HG02588 (cell line): Measurements from ENCODE around the gene UNC5C.

Experiments used
- ATAC-seq: cut with Tn5 transposase; IDR thresholded peaks from one replicate; pipeline ENCODE4 v1.9.1; 2021; ENCODE audit warnings: mild to moderate bottlenecking, moderate library complexity; ENCODE audit not compliant: unreplicated experiment

UNC5C gene

DNA sequence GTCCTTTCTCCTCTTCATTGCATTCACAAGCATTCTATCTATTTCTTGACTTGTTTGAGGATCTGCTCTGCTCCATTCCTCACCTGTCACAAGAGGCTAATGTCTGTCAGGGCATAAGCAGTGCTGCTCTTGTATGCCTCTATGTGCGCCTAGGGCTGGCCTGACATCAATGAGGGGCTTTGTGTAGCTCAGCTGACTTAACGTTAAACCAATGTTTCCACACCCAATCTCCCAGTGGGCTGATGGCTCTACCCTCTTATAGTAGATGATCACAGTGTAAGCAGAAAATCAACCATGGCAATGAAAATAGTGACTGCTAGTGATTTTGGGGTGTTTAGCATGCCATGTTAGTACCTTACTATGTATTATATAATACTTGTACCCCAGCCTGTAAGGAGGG, 139.0 kb downstream of the UNC5C start:
- ATAC-seq, result no peak

DNA sequence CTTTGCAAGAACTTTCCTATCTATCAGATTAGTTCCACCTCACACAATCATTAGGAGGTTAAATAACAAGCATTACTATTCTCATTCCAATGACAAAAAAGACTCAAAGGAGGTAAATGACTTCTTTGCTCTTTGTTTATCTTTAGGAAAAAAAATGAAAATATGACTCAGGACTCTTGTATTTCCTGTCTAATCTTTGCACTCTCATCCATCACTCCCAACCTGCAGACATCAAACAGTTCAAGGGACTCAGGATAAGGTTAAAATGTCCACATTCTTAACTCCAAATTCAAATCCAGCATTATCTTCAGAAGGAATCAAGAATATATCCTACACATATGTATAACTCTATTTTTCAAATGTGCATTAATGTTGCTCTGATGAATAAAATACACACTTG, 139.6 kb downstream of the UNC5C start:
- no peak for ATAC-seq

DNA sequence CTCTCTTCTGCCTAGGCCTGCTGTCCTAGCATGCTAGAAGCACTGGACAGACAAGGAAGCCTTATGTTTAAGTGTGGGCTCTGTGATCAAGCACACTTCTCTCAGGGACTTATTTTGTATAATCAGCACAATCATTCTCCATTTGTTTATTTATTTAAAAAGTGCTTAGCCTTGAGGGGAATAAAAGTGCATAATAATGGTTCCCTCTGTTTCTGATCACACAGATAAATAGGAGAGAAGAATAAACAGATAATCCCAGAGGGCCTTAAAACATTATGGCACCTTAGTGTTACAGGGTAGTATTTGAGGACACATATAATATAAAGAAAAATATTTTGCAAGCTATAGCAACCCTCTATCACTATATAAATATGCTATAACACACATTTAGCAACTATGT, 146.5 kb downstream of the UNC5C start:
- ATAC-seq, result no peak

DNA sequence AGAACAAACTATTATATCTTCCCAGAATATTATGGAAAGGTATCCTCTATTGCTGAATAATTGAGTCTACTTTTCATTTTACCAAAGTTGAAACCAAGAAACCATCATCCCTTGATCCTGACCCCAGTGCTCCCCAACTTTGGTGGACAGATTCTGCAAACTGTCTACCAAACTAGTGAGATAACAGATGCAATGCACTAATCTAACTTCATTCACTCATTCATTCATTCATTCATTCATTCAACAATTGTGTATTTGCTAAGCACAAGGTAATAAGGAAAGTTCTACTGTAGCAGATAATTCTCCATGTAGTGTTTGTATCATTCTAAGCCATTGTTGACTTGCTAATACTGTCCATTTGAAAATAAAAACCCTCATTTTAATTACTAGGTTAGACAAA, 150.6 kb downstream of the UNC5C start:
- no peak for ATAC-seq

DNA sequence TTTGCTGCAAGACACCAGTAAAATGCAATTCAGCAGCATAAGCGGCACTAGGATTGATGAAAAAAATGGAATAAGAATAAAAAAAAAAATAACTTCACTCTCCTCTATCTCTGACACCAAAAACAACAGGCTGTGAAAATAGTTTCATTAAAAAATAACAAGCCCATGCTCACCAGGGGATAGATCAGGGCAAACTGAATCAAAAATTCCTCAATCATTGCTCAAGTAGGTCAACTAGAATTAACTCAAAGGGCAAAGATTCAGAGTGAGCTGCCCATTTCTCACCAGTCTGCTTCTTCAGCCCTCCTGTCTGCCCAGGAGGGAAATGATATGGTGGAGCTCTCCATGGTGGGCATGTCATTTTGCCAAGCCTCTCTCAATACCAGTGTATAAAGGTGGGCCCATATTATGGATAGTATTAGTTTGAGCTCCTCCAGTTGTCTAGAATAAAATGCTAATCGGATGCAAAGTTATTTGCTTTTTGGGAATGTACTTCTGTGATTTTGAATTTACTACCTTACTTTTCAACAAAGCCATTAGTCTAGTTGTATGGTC, 153.9 kb downstream of the UNC5C start:
- no peak for ATAC-seq

DNA sequence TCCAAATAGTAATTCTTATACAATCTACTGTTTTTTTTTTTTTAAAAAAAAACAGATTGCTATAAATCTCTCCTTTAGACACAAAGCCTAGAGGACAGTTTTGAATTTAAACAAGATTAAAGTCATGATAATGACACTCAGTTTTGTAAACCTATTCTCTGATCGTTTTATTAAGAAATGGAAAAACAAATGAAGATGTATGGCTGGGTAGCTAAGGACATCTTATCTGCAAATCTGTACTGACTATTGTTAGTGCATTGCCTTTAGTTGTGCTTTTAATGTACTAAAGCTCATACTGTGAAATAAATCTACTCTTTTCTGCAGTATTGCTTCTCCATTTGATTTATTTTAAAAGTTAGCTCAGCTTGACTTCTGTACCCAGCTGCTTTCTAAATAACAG, 155.0 kb downstream of the UNC5C start:
- ATAC-seq, result no peak

DNA sequence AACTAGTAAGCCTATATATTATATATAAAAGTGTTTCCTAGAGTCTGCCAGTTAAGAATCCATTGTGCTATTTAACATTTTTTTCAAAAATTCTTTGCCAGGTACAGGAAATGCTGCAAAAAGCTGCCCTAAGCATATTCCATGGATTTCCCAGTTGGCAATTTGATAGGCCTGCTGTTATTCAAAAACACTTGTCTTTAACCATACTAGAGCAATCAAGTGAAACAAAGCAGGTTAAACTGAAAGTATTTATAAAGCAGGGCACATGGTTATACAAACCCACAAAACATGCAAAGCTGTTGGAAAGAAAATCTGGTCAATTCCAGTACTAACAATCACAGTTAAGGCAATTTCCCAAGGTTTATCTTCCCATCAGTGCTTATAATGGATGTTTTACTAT, 159.9 kb downstream of the UNC5C start:
- no peak for ATAC-seq

DNA sequence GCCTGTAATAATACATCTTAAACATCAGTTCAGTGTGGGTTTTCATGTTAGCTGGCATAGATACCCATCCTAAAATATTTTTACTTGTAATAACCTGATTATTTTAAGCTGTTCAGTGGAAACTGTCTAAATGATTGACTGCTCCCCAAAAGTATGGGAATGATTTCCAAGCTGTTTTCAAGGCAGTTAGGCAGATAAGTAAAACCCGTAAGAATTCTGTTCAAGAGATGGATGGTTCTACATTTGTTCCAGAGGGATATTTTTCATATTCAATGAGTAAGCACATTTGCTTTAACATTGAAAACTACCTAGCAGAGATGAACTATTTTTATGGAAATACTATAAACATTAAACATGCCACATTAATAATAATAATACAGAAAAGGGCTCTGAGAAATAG, 161.1 kb downstream of the UNC5C start:
- no peak for ATAC-seq

DNA sequence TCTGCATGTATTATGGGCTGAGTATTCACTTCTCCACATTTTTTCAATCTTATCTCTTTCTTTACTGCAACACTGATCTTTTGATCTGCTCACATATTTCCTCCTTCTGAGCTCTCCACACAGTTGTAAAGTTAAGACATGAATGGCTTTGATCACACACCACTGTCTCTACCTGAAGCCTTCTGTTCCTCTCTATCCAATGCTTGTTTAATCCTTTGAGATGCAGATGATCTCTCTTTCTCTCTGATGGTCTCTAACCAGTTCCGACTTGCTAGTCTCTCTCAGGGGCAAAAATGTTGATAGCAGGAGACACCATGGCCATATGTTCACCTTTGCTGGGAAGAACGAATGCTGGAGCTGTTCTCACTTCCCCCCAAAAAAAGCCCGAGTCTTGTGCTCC, 162.4 kb downstream of the UNC5C start:
- no peak for ATAC-seq

DNA sequence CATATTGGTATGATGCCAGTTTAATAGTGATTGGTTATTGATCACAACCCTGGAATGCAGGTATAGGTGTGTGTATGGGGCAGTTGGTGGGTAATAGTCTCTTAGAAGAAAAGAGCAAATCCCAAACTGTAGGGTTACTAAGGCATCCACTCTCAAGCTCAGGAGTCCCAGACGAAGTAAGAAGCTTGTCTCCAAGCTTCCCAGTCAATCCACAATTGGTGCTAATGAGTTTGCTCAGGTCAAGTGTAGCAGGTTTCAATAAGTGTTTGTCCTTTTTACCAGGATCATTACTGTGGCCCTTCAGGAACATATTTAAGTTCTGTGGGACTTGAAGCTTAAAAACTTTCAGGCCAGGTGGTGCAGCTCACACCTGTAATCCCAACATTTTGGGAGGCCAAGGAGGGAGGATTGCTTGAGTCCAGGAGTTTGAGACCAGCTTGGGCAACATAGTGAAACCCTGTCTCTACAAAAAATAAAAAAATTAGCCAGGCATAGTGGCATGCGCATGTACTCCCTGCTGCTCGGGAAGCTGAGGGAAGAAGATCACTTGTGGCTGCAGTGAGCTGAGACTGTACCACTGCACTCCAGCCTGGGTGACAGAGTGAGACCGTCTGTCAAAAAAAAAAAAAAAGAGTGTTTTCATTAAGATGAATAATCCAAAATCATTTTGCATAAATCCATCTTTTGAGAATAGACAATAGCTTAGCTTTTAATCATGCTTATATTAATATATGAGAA, 166.8 kb downstream of the UNC5C start:
- no peak for ATAC-seq

DNA sequence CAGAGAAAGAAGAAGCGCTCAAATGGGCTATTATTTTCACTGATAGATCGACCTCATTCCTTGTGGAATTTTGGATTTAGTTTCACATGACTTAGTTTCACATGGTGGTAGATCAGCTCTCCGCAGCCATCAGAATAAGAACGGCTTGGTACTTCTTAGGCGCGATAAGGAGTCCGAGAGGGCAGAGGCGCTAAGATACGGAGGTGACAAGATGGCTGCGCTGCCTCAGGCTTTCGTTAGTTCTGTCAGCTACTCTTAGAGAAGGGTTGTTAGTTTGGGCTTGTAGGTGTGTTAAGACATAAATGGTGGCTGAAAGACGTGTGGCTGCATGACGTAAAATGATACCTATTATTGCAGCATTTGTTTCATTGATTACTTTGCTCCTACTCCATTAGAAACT, 169.1 kb downstream of the UNC5C start:
- ATAC-seq, result no peak

DNA sequence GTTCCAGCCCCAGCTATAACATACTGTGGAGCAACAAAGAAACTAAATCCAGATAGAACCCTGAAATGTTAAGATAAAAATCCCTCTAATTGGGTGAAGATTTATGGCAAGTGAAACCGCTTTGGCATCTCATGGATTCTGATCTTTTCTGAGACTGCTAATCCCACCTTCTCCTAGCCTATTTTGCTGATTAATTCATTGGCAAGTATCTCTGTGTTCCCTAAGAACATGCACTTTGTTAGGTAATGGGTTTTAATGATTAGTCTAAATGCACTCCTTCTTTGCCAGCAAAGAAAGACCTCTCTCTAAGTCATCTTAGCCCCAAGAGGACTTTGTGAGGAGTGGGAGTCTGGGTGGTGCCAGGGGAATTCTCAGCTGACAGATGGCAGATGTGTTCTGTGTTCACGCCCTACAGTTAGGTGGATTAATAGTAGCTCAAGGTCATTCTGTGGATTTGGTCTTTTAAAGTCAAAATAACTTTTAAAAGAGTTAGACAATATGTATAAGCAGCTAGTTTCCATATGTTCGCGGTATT, 171.3 kb downstream of the UNC5C start:
- ATAC-seq, result no peak

DNA sequence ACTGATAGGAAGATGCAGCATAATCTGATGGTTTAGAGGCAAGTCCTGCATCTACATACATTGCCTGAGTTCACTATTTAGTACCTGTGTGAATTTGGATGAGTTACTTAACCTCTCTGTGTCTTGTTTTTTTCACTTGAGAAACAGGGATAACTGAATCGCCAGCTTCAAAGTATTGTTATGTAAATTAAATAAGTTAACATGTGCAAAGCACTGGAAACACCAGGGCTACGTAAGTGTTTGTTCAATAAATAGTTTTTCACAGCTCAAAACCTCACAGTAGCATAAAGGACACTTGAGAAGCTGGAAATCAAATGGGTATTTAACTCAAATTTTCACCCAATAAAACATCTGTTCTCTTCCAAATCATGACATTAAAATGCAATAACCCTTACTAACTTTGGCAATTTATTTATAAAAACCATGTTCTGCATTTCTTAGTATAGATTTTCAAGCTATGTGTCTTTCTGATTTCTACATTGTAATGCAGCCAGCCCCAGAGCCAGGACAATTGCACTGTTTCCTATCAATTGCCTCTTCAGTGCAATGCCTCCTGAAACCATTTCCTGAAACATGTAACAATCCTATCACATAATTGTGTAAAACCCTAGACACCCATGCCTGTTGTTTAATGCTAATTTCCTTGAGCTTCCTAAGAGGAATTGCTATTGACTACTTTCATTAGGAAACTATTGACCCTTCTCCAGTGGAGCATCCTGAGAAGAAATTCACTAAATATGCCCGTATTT, 177.1 kb downstream of the UNC5C start:
- no peak for ATAC-seq

DNA sequence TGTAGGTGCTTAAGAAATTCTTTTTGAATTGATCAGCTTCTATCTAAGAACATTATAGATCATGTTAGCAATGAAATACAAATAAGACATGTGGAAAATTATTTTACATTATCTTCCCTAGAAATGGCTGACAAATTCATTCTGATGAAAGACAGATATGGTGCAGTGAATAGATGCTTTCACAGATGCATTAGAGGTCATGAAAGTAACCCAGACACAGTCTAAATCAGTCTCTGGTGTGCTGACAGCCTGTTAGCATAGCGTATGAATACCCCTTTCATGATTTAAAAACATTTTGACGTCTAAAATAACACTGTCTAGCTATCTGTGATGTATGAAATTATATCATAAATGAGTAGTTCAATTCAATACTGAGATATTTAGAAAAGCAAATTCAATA, 180.9 kb downstream of the UNC5C start:
- no peak for ATAC-seq

DNA sequence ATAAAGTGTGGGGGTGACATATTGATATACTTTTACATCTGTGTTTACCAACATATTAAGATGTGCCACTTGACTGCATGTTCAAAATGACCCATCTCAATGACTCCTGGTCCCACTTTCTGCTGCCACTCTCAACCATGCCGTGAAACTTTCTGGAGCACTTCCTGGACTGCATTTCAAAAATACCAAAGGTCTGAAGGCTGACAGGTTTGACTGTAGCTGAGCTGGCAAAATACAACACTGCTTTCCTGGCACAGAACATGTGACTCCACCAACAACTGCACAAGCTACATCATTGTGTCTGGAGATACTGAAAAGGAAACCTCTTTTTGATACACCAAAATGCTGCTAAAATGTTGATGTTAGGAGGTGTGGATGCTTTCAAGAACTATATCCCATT, 184.8 kb downstream of the UNC5C start:
- no peak for ATAC-seq

DNA sequence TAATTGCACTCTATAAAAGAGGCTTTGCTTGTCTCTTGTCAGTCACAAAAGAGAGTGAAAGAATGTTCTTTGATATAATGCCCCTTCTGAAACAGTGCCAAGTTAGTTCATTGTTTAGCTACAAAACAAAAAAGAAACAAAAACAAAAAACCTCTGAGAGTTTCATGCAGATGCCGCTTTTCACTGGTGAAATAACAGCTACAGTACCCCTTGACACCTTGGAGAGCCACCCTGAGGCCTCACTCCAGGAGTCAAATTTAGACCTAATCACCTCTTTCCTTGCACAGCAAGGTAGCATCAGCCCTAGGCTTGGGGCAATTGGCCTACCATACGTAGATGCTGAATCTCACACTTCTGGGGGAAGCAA, 185.2 kb downstream of the UNC5C start:
- no peak for ATAC-seq

DNA sequence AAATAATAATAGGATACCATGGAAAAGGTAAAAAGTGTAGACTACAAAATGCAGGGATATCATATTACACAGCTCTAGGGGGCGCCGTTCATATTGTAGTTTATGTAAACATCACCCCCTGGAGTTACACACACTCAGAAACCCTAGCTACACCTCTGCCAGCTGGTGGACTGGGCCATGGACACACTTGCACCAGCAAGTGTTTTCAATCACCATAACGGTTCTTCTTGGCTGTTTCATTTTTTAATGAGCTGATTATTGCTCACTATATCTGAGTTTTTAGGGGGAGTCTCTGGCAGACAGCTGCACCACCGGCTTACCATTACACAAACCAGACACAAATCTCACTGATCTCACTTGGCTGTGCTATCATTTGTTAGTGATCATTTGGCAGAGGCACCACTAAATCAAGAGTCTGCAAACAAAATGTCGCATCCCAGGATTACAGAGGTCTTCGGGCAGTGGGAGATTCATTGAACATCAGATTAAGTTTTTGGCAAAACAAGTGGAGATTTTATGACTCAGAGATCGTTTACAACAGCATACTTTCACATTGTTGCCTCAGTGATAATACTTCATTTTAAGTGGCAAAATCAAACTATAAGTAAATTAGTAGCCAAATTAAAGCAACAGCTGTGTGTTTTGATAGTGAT, 185.7 kb downstream of the UNC5C start:
- ATAC-seq, result no peak

DNA sequence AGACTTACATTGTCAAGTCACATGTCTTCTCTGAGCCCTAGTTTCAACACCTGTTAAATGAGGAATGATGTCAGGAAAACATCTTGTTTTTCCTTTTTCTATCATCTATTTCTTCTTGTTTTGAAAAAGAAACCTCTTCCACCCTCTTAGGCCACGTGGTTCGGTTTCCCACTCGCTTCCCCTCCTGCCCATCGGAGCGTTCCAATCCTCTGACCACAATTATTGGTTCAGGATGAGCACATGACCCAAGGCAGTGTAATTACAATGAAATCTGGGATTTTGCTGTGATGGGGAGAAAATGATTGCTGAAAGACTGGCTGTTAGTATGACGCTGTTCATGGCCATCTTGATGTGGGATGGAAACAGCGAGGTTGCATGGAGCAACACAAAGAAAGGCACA, 186.7 kb downstream of the UNC5C start:
- no peak for ATAC-seq

DNA sequence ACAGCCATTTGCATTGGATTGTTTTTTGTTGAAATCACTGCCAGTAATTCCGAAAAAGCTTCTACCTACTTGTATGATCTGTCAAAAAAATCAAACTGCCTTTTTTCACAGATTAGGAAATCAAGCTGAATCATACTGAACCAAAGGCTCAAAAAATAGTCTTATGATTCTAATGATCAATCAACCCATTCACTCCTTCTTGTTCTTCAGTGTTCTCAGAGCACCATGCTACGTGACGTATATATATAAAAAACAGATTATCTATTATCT, 187.1 kb downstream of the UNC5C start:
- ATAC-seq, result no peak

DNA sequence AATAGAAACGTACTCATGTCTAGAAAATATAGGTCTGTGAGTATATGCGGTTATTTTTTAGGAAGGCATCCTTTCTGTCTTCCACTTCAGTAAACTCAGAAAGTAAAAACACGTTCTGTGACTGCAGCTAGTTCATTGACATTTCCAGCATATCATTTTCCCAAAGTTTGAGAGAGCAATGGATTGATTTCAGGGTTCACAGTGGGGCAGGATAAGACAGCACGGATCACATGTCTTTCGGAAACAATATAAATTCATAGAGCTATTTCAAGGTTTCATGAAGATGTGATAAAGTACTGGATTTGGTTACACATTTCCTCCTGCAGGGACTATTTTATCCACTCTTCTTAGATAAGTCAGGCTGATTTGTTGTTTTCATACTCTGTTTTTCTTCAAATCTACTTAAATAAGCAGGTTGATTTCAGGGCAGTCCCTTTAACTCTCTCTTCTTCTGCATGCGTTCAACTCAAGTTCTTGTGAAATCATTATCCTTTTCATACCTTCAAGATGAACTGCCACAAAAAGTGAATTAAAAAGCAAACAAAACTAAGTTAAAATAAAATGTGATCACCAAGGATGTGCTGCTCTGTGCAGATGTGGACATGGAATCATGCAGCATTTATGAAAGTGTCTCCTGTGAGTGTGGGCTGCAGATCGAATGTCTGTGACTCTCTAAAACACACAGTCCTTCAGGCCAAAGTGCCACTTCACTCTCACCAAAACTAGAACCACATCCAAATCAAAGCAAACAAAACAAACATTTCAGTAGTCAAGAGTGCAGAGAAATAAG, 187.7 kb downstream of the UNC5C start:
- no peak for ATAC-seq

DNA sequence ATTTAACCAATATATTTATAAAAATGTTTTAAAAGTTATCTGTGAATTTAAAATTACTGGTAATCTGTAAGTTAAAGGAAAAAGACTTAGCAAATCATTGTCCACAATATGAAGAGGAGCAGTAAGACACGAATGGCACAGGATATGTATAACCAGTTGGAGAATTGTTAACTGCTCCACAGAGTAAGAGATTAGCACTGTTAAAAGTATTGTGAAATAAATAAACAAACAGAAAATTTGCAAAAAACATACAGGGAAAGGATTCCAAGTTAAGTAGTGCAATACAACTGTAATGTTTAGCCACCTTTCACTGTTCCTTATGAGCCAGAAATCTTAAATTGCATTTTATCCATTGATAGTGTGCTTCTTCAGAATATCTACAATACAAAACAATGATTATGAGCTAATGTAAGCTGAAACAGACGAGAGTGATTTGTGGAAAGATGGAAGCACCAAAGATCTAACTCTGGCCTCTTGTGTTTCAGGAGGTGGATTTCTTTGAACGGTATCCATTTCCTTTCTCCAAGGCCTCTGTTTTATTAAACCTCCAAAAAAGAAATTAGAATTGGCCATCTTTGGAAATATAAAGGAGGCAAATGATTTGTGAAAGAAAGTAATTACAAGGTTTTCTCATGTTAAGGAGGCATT, 188.4 kb downstream of the UNC5C start:
- no peak for ATAC-seq
